Adrenal gland (tissue), 5 donors: ENCODE results near the gene ESPNL.

Source experiments
- CTCF ChIP-seq, 6 experiments: fragments of 450-650 bp in 4 of 6; fragments of 200-600 bp in 2 of 6; sonication (generic) in 1 of 6; IDR thresholded peaks; 1 replicate in 5 of 6; 2 replicates in 1 of 6; pipeline versions ENCODE4 v1.5.1 to v1.8.0; 2016 to 2021; ENCODE audit warnings: antibody characterized with exemption in 6 of 6, mild to moderate bottlenecking in 2 of 6, moderate library complexity in 1 of 6
- POLR2A ChIP-seq, 2 donors: fragments of 450-650 bp; IDR thresholded peaks; one replicate each; pipeline ENCODE4 v1.6.1; 2017; ENCODE audit warnings: antibody characterized with exemption in 2 of 2, mild to moderate bottlenecking in 2 of 2, moderate library complexity in 1 of 2
- donor health status: DM: no; HTN: no; CAD: no.

GRCh38 chr2:238158018-238158508, 57.9 kb downstream of the ESPNL start:
- TF ChIP-seq POLR2A (IDR thresholded peaks at IDR 0.05) (no peak), CTCF (IDR thresholded peaks at IDR 0.05) (no peak)
